Glutamatergic neuron (in vitro differentiated cells): ENCODE data around the gene VAV2. TPM values are rescaled to one million over a fixed set of nuclear protein-coding genes. Genes with fewer than 3 reads are reported as not detected.

ENCODE experiments used
- DNase-seq: peaks from one replicate; pipeline ENCODE4 v3.0.0; 2022
- H3K27ac Mint-ChIP-seq: one replicate; pipeline ENCODE4 v1.8.0; 2020; ENCODE audit warnings: mild to moderate bottlenecking, mixed read lengths, inconsistent platforms; ENCODE audit not compliant: unreplicated experiment
- H3K27me3 Mint-ChIP-seq: one replicate; pipeline ENCODE4 v1.8.0; 2020; ENCODE audit warnings: mild to moderate bottlenecking, moderate library complexity, mixed read lengths, inconsistent platforms; ENCODE audit not compliant: unreplicated experiment
- H3K36me3 Mint-ChIP-seq: one replicate; pipeline ENCODE4 v1.8.0; 2020; ENCODE audit warnings: mild to moderate bottlenecking, mixed read lengths, inconsistent platforms; ENCODE audit not compliant: unreplicated experiment
- H3K4me1 Mint-ChIP-seq: one replicate; pipeline ENCODE4 v1.8.0; 2020; ENCODE audit warnings: mild to moderate bottlenecking, low read depth, mixed read lengths, inconsistent platforms; ENCODE audit not compliant: unreplicated experiment
- H3K4me3 Mint-ChIP-seq: one replicate; pipeline ENCODE4 v1.8.0; 2020; ENCODE audit warnings: mild to moderate bottlenecking, mixed read lengths, inconsistent platforms; ENCODE audit not compliant: unreplicated experiment
- H3K9me3 Mint-ChIP-seq: one replicate; pipeline ENCODE4 v1.8.0; 2020; ENCODE audit warnings: mild to moderate bottlenecking, moderate library complexity, mixed read lengths, inconsistent platforms; ENCODE audit not compliant: unreplicated experiment
- total RNA-seq: library from RNA; stranded (reverse); fragmentation: NEBNext Ultra II Directional; extraction: Animal tissue kit (Norgen Biotek cat#: 25700); gene quantifications from one replicate; pipeline ENCODE4 v1.2.1, GENCODE V29; 2021; ENCODE audit not compliant: unreplicated experiment
- TF ChIP-seq, protein P1 (sequence below): fragments of 200-600 bp; sonication (generic); IDR thresholded peaks from one replicate; pipeline ENCODE4 v1.5.0; 2021; ENCODE audit not compliant: partially characterized antibody, unreplicated experiment

Gene VAV2
- total RNA-seq, 1 donor from 2014 or later: 270 TPM

DNA sequence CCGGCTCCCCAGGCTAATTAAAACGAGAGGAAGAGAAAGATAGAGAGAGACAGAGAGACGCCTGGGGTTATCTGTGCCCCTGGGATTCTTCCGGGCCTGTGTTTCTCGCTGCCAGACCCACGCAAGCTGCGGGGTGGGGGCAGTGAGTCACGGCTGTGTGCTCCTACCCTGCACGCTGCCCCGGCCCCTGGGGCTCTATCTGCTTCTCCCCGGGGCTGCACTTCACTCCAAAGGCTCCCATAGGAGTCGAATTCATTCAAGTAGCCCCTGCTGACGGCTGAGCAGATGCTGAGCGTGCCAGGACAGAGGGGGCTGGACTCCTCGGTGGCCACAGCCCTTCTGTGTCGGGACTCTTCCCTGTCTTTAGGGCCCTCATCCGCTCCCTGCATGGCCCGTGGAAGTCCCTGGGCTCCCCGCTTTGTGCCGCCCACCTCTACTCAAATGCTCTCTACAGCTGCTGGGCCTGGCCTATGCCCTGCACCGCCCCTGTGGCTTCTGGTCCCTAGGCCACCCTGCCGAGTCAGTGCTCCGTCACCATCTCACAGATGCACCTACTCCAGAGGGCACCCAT, 276.7 kb downstream of the VAV2 start:
- TF ChIP-seq, protein P1, sequence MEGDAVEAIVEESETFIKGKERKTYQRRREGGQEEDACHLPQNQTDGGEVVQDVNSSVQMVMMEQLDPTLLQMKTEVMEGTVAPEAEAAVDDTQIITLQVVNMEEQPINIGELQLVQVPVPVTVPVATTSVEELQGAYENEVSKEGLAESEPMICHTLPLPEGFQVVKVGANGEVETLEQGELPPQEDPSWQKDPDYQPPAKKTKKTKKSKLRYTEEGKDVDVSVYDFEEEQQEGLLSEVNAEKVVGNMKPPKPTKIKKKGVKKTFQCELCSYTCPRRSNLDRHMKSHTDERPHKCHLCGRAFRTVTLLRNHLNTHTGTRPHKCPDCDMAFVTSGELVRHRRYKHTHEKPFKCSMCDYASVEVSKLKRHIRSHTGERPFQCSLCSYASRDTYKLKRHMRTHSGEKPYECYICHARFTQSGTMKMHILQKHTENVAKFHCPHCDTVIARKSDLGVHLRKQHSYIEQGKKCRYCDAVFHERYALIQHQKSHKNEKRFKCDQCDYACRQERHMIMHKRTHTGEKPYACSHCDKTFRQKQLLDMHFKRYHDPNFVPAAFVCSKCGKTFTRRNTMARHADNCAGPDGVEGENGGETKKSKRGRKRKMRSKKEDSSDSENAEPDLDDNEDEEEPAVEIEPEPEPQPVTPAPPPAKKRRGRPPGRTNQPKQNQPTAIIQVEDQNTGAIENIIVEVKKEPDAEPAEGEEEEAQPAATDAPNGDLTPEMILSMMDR: no peak
- Mint-ChIP-seq H3K9me3 (peaks cover 7% of the 10 kb centered on the region), H3K27ac (peak overlapping the region; percentile 4), H3K36me3 (peaks cover 2% of the 10 kb centered on the region), H3K4me1 (peaks cover 14% of the 10 kb centered on the region), H3K27me3 (peaks cover 9% of the 10 kb centered on the region), H3K4me3 (peak overlapping the region; percentile 46)
- DNase-seq: peak; percentile 26

DNA sequence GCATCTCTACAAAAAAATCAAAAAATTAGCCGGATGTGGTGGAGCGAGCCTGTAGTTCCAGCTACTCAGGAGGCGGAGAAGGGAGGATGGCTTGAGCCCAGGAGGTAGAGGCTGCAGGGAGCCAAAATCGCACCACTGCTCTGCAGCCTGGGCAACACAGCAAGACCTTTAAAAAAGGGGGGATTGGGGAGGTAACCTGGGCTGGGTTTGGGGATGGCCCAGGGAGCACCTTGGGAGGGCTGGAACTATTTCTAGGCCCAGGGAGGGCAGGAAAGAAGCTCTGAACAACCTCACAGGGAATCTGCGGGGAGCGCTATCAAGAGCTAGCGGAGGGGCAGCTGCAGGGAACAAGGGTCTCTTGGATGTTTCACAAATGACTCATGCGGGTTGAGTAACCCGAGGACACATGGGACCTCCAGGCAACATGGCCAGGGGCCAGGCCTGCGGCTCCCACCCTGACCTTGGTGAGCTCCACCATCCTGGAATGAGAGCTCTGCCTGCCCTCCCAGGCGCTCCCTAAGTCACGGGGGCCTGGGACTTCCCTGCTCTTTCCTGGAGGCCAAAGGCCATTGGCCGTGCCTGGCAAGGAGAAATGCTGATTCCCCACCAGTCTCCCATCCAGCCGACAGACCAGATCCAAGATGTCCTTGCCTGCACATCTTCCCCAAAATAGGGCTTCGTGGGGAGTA, 277.4 kb downstream of the VAV2 start:
- Mint-ChIP-seq H3K4me1 (peaks cover 14% of the 10 kb centered on the region), H3K27me3 (peaks cover 9% of the 10 kb centered on the region), H3K36me3 (no peaks in the 10 kb centered on the region), H3K4me3 (peak overlapping the region; percentile 63), H3K27ac (peak overlapping the region; percentile 33), H3K9me3 (peaks cover 7% of the 10 kb centered on the region)
- TF ChIP-seq, protein P1: no peak
- DNase-seq: peak; percentile 41

DNA sequence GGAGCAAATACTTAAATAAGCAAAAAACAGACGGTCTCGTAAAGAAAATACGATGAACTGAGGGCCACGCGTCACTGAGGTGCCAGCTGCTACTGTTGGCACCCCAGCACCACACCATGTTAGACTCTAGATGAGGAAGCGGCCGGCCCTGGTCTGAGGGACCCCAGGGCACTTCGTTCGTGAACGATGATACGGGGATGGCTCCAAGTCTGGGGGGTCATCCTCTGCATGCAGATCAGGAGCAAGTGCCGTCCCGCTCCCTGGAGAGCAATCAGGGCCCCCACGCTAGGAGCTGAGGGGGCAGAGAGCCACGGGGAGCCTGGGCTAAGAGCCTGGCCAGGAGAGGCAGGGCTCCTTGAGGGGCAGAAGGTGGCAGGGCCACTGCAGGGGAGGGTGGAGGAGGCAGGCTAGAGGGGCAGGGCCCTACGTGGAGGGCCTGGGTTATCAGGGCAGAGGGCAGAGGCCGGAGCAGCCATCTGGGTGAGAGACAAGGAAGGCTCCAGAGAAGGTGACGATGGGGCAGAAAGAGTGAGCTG, 278.1 kb downstream of the VAV2 start:
- TF ChIP-seq, protein P1: no peak
- Mint-ChIP-seq H3K27me3 (peaks cover 9% of the 10 kb centered on the region), H3K4me1 (peaks cover 18% of the 10 kb centered on the region)

DNA sequence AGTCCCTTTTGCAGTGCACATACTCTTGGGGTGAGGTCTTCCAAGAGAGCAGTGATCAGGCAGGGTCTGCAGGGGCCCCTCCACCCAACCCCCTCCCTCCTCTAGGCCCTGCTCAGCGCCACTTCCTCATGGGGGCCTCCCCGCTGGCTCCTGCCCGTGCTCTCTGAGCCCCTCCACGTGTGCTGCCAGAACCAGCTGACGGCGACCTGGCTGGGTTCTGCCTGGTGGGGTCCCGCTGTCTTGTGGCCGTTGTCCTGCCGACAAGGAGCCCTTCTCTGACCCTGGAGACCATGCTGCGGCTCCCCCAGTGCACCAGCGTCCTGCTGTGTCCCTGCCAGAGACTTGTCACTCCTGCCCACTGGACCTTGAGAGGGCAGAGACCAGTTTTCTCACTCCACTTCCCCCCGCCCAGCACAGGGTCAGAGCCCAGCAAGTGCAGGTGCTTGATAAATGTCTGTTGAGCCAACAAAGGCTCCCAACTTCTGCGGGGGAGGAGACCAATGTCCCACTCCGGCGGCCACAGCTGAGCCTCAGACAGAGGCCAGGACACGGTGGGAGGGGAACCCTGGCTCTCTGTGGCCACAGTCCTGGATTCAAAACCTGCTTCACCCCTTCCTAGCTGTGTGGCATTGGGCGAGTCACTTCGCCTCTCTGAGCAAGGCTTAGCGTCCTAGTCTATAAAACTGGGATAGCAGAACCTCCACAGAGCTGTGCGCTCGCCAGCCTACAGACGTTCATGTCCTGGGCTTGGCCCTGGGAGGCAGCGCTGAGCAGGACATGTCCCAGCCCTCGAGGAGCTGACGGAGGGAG, 278.8 kb downstream of the VAV2 start:
- Mint-ChIP-seq H3K36me3 (no peaks in the 10 kb centered on the region), H3K4me3 (peak overlapping the region; percentile 7), H3K27me3 (peaks cover 9% of the 10 kb centered on the region), H3K9me3 (peaks cover 8% of the 10 kb centered on the region), H3K4me1 (peaks cover 18% of the 10 kb centered on the region), H3K27ac (no peak overlapping the region)
- TF ChIP-seq, protein P1: no peak
- DNase-seq: peak; percentile 18

More for the DNA sequence above, 278.1 kb downstream of the VAV2 start:
- Mint-ChIP-seq H3K4me3 (peak overlapping the region; percentile 63), H3K9me3 (peaks cover 8% of the 10 kb centered on the region), H3K36me3 (no peaks in the 10 kb centered on the region), H3K27ac (peak overlapping the region; percentile 33)
- peak; percentile 12 for DNase-seq
